PC-3 (cell line): ENCODE data around the gene RETREG2.

Experiments
- CTCF ChIP-seq: fragments of 300-600 bp; sonication (generic); conservative IDR thresholded peaks from 2 replicates; pipeline ENCODE4 v1.5.1; 2017; ENCODE audit warnings: antibody characterized with exemption, low read depth, mild to moderate bottlenecking, low read length
- EZH2 ChIP-seq: fragments of 300-600 bp; sonication (generic); IDR thresholded peaks from one replicate; pipeline ENCODE4 v1.6.1; 2017; ENCODE audit warnings: antibody characterized with exemption, mild to moderate bottlenecking, low read length; ENCODE audit not compliant: unreplicated experiment
- EZH2phosphoT487 ChIP-seq: fragments of 300-600 bp; sonication (generic); IDR thresholded peaks from 2 replicates; pipeline ENCODE4 v1.6.1; 2018; ENCODE audit warnings: mild to moderate bottlenecking, antibody characterized with exemption, low read length, borderline replicate concordance

- TF ChIP-seq CTCF: no peak
- TF ChIP-seq EZH2: no peak
- no peak for TF ChIP-seq EZH2phosphoT487
These were observed 50.2 kb downstream of the RETREG2 start for GRCh38 chr2:219228041-219228910.
